SK-N-SH treated with all-trans-retinoic acid at 6 μM for 48 hours (cell line): ENCODE results near the gene HDDC3.

Experiments used
- ATAC-seq: fragments of 200-7000 bp; cut with Tn5 transposase; 3 replicates; pipeline ENCODE4 v1.9.1; 2020; ENCODE audit warnings: mild to moderate bottlenecking, moderate library complexity
- ARNTL ChIP-seq: fragments of 450-650 bp; formaldehyde crosslinking; IDR thresholded peaks from 2 replicates; pipeline ENCODE4 v1.5.0; 2020; ENCODE audit warnings: low read depth, mild to moderate bottlenecking, moderate library complexity, borderline replicate concordance
- BACH2 ChIP-seq: fragments of 250-450 bp; sonication (Bioruptor Pico); IDR thresholded peaks from 2 replicates; pipeline ENCODE4 v1.9.0; 2021; ENCODE audit warnings: mild to moderate bottlenecking, borderline replicate concordance
- CSDC2 ChIP-seq: fragments of 250-450 bp; sonication (Bioruptor Pico); IDR thresholded peaks from 2 replicates; pipeline ENCODE4 v1.5.0; 2020; ENCODE audit warnings: mild to moderate bottlenecking, moderate library complexity
- ESRRG ChIP-seq: fragments of 250-450 bp; sonication (Bioruptor Pico); IDR thresholded peaks from 2 replicates; pipeline ENCODE4 v1.6.1; 2021; ENCODE audit warnings: mild to moderate bottlenecking
- ISL1 ChIP-seq: fragments of 250-450 bp; sonication (Bioruptor Pico); IDR thresholded peaks from 2 replicates; pipeline ENCODE4 v2.1.2; 2022; ENCODE audit warnings: mild to moderate bottlenecking, moderate library complexity
- OSR1 ChIP-seq: fragments of 250-450 bp; sonication (Bioruptor Pico); IDR thresholded peaks from 2 replicates; pipeline ENCODE4 v1.8.0; 2022; ENCODE audit warnings: moderate library complexity, mild to moderate bottlenecking, inconsistent platforms
- RARB ChIP-seq: fragments of 250-450 bp; sonication (Bioruptor Pico); IDR thresholded peaks from 2 replicates; pipeline ENCODE4 v1.8.0; 2021; ENCODE audit warnings: mild to moderate bottlenecking, moderate library complexity
- TOX ChIP-seq: fragments of 250-450 bp; sonication (Bioruptor Pico); IDR thresholded peaks from 2 replicates; pipeline ENCODE4 v1.8.0; 2021; ENCODE audit warnings: mild to moderate bottlenecking, moderate library complexity, borderline replicate concordance
- ZC3H10 ChIP-seq: fragments of 250-450 bp; sonication (Bioruptor Pico); IDR thresholded peaks from 2 replicates; pipeline ENCODE4 v1.5.1; 2021; ENCODE audit warnings: mild to moderate bottlenecking, moderate library complexity
- ZFP3 ChIP-seq: fragments of 250-450 bp; sonication (Bioruptor Pico); IDR thresholded peaks from 2 replicates; pipeline ENCODE4 v1.5.0; 2020; ENCODE audit warnings: mild to moderate bottlenecking, moderate library complexity
- ZFP30 ChIP-seq: fragments of 450-650 bp; formaldehyde crosslinking; IDR thresholded peaks from 2 replicates; pipeline ENCODE4 v1.5.0; 2022; ENCODE audit warnings: mild to moderate bottlenecking, moderate library complexity
- ZNF70 ChIP-seq: fragments of 450-650 bp; formaldehyde crosslinking; IDR thresholded peaks from 2 replicates; pipeline ENCODE4 v1.5.0; 2020; ENCODE audit warnings: mild to moderate bottlenecking, moderate library complexity
- ZNF8 ChIP-seq: fragments of 450-650 bp; formaldehyde crosslinking; IDR thresholded peaks from 2 replicates; pipeline ENCODE4 v1.5.0; 2020; ENCODE audit warnings: mild to moderate bottlenecking, moderate library complexity
- TF ChIP-seq, protein P1 (sequence below): fragments of 250-450 bp; sonication (Bioruptor Pico); IDR thresholded peaks from 2 replicates; pipeline ENCODE4 v1.5.1; 2021; ENCODE audit warnings: mild to moderate bottlenecking, moderate library complexity
- TF ChIP-seq, protein P2 (sequence below): fragments of 250-450 bp; sonication (Bioruptor Pico); IDR thresholded peaks from 2 replicates; pipeline ENCODE4 v1.8.0; 2020; ENCODE audit warnings: mild to moderate bottlenecking, moderate library complexity, borderline replicate concordance
- TF ChIP-seq, protein P3 (sequence below): fragments of 250-450 bp; sonication (Bioruptor Pico); IDR thresholded peaks from 2 replicates; pipeline ENCODE4 v1.5.0; 2020; ENCODE audit warnings: mild to moderate bottlenecking, moderate library complexity
- TF ChIP-seq, protein P4 (sequence below): fragments of 250-450 bp; sonication (Bioruptor Pico); IDR thresholded peaks from 2 replicates; pipeline ENCODE4 v1.5.1; 2020; ENCODE audit warnings: low read depth, mild to moderate bottlenecking, moderate library complexity
- TF ChIP-seq, protein P5 (sequence below): fragments of 250-450 bp; sonication (Bioruptor Pico); IDR thresholded peaks from 2 replicates; pipeline ENCODE4 v1.8.0; 2021; ENCODE audit warnings: low read depth, mild to moderate bottlenecking, moderate library complexity, borderline replicate concordance

Gene HDDC3

DNA sequence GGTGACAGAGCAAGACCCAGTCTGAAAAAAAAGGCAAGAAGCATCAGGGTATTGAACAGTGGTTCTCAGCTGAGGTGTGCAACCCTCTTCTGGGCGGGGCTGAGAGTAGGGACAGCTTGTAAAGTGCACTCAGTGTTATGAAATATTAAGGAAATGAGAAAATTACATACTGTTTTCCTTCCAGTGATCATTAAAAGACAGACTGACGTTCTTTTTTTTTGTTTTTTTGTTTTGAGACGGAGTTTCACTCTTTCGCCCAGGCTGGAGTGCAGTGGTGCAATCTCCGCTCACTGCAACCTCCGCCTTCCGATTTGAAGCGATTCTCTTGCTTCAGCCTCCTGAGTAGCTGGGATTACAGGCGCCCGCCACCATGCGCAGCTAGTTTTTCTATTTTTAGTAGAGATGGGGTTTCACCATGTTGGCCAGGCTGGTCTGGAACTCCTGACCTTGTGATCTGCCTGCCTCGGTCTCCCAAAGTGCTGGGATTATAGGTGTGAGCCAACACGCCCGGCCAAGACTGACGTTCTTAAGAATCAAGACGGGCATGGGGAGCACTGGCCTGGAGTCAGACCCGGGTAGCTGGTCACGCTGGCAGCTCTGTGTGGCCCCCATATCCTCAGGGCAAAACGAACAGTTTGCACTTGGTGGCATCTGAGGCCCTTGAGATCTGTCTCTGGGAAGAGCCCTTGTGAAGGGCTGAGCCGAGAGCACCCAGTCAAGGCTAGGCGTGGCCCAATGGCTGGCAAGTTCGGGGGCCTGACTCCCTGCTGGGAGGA is 17.9 kb downstream of the HDDC3 start:
- no peak for ATAC-seq
- no peak for TF ChIP-seq ZFP30 (CRISPR knock-in tag)
- TF ChIP-seq, protein P1, sequence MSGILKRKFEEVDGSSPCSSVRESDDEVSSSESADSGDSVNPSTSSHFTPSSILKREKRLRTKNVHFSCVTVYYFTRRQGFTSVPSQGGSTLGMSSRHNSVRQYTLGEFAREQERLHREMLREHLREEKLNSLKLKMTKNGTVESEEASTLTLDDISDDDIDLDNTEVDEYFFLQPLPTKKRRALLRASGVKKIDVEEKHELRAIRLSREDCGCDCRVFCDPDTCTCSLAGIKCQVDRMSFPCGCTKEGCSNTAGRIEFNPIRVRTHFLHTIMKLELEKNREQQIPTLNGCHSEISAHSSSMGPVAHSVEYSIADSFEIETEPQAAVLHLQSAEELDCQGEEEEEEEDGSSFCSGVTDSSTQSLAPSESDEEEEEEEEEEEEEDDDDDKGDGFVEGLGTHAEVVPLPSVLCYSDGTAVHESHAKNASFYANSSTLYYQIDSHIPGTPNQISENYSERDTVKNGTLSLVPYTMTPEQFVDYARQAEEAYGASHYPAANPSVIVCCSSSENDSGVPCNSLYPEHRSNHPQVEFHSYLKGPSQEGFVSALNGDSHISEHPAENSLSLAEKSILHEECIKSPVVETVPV (CRISPR knock-in tag), result no peak

DNA sequence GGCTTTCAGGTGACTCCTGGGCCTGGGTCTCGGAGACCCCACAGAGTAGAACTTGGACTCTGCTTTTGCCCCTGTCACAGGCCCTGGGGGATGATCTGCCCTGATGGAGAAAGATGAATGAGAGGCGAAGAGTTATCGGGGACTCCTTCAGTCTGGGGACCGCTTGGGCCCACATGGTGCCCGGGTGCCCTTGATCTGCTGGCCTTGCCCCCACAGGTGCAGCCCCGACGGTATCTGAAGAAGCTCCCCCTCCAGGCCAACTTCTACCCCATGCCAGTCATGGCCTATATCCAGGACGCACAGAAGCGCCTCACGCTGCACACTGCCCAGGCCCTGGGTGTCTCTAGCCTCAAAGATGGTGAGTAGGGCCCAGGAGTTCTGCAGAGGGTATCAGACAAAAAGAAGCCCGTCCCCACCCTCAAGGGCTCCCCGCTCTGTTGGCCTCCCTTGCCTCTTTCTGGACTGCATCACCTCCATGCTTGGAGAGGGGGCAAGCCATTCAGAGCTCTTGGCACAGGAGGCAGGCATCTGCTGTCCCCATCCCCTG is 18.9 kb downstream of the HDDC3 start:
- TF ChIP-seq, protein P2, sequence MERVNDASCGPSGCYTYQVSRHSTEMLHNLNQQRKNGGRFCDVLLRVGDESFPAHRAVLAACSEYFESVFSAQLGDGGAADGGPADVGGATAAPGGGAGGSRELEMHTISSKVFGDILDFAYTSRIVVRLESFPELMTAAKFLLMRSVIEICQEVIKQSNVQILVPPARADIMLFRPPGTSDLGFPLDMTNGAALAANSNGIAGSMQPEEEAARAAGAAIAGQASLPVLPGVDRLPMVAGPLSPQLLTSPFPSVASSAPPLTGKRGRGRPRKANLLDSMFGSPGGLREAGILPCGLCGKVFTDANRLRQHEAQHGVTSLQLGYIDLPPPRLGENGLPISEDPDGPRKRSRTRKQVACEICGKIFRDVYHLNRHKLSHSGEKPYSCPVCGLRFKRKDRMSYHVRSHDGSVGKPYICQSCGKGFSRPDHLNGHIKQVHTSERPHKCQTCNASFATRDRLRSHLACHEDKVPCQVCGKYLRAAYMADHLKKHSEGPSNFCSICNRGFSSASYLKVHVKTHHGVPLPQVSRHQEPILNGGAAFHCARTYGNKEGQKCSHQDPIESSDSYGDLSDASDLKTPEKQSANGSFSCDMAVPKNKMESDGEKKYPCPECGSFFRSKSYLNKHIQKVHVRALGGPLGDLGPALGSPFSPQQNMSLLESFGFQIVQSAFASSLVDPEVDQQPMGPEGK, result no peak
- TF ChIP-seq ZFP30 (CRISPR knock-in tag) (no peak), TOX (CRISPR knock-in tag) (no peak), ZFP3 (CRISPR knock-in tag) (no peak)
- TF ChIP-seq, protein P3, sequence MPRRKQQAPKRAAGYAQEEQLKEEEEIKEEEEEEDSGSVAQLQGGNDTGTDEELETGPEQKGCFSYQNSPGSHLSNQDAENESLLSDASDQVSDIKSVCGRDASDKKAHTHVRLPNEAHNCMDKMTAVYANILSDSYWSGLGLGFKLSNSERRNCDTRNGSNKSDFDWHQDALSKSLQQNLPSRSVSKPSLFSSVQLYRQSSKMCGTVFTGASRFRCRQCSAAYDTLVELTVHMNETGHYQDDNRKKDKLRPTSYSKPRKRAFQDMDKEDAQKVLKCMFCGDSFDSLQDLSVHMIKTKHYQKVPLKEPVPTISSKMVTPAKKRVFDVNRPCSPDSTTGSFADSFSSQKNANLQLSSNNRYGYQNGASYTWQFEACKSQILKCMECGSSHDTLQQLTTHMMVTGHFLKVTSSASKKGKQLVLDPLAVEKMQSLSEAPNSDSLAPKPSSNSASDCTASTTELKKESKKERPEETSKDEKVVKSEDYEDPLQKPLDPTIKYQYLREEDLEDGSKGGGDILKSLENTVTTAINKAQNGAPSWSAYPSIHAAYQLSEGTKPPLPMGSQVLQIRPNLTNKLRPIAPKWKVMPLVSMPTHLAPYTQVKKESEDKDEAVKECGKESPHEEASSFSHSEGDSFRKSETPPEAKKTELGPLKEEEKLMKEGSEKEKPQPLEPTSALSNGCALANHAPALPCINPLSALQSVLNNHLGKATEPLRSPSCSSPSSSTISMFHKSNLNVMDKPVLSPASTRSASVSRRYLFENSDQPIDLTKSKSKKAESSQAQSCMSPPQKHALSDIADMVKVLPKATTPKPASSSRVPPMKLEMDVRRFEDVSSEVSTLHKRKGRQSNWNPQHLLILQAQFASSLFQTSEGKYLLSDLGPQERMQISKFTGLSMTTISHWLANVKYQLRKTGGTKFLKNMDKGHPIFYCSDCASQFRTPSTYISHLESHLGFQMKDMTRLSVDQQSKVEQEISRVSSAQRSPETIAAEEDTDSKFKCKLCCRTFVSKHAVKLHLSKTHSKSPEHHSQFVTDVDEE (CRISPR knock-in tag), result no peak
- TF ChIP-seq, protein P1 (CRISPR knock-in tag), result no peak
- no peak for ATAC-seq

DNA sequence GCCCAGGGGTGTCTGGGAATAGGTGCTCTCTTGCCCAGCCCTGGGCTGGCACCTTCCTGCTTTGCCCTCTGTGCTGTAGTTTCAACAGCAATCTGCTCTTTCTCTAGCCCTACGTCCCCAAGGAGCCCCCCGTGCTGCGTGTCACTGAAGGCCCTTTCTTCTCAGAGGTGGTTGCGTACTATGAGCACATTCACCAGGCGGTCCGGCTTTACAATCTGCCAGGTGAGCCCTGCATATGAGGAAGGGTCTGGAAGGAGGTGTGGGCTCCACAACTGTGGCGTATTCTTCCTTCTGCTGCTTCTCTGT is 19.6 kb downstream of the HDDC3 start:
- no peak for TF ChIP-seq BACH2
- TF ChIP-seq, protein P2, result no peak
- no peak for ATAC-seq

DNA sequence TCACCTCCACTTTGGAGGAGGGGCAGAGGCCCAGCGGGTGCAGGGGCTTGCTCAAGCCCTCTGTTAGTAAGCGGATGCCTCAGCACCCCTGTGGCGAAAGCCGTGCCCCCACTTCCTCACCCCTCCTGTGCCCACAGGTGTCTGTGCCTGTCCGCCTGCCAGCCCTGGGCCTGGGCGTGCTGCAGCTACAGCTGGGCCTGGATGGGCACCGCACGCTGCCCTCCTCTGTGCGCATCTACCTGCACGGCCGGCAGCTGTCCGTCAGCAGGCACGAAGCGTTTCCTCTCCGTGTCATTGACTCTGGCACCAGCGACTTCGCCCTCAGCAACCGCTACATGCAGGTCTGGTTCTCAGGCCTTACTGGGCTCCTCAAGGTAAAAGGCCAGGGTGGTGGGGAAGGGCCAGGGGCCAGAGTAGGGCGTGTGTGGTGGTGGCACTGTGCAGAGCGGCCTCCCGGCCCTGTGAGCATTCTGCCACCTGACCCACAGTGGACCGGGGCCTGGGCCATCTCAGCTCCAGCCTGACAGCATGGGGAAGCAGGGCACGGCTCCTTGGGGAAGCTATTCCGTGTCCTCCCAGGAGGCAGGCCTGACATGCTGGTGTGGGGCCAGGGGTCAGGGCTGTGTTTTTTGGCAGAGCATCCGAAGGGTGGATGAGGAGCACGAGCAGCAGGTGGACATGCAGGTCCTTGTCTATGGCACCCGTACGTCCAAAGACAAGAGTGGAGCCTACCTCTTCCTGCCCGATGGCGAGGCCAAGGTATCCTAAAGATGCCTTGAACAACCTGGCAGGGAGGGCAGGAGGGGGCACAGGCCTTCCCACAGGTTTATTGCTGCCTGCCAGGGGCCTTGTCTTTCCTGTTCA is 20.2 kb downstream of the HDDC3 start:
- ATAC-seq, result no peak
- no peak for TF ChIP-seq CSDC2 (CRISPR knock-in tag)
- TF ChIP-seq, protein P4, sequence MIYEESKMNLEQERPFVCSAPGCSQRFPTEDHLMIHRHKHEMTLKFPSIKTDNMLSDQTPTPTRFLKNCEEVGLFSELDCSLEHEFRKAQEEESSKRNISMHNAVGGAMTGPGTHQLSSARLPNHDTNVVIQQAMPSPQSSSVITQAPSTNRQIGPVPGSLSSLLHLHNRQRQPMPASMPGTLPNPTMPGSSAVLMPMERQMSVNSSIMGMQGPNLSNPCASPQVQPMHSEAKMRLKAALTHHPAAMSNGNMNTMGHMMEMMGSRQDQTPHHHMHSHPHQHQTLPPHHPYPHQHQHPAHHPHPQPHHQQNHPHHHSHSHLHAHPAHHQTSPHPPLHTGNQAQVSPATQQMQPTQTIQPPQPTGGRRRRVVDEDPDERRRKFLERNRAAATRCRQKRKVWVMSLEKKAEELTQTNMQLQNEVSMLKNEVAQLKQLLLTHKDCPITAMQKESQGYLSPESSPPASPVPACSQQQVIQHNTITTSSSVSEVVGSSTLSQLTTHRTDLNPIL (CRISPR knock-in tag), result no peak
- no peak for TF ChIP-seq ESRRG
- TF ChIP-seq TOX (CRISPR knock-in tag), result no peak
- TF ChIP-seq, protein P1 (CRISPR knock-in tag), result no peak
- no peak for TF ChIP-seq ISL1
- TF ChIP-seq ZFP30 (CRISPR knock-in tag), result no peak
- no peak for TF ChIP-seq OSR1
- no peak for TF ChIP-seq ZC3H10
- no peak for TF ChIP-seq RARB (CRISPR knock-in tag)
- TF ChIP-seq ZFP3 (CRISPR knock-in tag), result no peak
- no peak for TF ChIP-seq ZNF70 (CRISPR knock-in tag)
- TF ChIP-seq BACH2, result no peak
- no peak for TF ChIP-seq ARNTL (CRISPR knock-in tag)
- TF ChIP-seq ZNF8, result no peak
- TF ChIP-seq, protein P5, sequence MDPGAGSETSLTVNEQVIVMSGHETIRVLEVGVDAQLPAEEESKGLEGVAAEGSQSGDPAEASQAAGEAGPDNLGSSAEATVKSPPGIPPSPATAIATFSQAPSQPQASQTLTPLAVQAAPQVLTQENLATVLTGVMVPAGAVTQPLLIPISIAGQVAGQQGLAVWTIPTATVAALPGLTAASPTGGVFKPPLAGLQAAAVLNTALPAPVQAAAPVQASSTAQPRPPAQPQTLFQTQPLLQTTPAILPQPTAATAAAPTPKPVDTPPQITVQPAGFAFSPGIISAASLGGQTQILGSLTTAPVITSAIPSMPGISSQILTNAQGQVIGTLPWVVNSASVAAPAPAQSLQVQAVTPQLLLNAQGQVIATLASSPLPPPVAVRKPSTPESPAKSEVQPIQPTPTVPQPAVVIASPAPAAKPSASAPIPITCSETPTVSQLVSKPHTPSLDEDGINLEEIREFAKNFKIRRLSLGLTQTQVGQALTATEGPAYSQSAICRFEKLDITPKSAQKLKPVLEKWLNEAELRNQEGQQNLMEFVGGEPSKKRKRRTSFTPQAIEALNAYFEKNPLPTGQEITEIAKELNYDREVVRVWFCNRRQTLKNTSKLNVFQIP, result no peak
